ENCODE results near the gene BBS9.
"Not testable (repeated sequence)": the region's sequence is repeated elsewhere in the genome, so short reads cannot be mapped to it uniquely, and the experiment has no call there.

Gene BBS9

DNA sequence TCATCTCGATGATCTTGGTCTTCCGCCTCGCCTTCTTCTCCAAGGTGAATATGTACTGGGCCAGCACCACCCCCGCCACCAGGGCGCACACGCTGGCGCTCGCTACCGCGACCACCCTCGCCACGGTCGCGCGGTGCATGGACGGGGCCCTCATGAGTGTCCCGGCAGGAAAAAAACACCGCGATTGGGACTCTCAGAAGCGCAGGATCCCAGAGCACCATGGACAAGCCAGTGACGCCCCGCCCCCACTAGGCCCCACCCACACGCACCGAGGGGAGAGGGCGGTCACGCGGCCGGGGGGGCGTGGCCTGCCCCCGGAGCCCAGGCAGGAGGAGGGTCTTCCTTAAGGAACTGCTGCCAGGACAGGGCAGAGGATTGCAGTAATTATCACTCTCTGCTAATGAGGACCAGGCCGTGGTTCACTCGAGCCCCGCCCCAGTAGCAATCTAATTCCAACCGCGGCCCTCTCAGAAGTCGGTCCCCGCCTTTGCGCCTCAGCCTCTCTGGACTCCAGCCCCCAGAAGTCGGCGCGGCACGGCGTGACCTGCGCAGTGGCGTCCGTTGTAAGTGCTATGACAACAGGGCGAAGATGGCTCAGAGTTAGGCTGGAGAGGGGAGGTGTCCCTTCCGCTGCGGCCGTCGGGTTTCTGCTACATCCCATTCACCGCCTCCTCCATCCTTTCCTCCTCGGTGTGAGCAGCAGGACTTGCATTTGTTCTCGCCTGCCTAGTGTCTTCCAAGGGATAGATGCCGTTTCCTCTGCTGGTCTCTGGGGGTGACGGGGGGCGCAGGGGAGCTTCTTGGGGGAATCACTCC, at the start of gene BBS9:
Gene BBS9 (plus strand): TSS at position 575 of the 816 bp plus-strand sequence. CDS start 16,689 bp downstream, outside the sequence.
- DNase-seq: peak; percentile 96

DNA sequence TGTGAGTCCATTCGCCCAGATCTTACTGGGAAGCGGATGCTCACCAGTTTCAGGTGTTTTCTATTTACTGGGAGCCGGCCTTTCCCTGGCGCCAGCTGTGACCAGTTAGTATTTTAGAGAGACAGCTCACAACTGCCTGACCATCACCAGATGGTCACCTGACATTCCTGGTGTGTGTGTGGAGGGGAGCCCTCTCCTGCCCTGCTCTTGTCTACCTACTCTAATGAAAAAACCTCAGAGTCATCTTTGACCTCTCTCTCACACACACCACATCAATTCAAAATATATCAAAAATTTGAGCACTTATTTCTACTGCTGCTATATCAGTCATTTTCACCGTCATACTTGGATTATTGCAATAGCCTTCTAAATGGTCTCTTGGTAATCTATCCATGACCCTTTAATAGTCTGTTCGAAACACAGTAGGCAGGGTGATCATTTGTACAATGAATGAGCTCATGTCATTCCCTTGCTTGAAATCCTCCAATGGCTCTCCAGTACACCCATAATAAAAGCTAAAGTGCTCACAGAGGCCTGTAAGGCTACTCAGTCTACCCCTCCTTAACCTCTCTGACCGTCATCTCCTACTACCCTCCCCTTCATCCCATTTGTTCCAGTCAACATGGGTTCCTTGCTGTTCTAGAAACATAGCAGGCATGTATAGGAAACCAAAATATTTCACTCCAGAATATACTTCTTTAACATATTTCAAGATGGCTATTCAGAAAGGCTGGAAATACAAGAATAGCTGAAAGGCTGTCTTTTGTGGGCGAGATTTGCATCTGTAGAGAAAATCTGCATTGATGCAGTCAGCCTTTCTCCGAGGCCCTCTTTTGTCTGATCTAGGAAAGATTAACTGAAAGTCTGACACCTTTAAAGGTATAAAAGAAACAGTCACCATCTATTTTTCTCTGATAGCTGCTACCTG, 49.3 kb upstream of the BBS9 start:
- no peak for DNase-seq

DNA sequence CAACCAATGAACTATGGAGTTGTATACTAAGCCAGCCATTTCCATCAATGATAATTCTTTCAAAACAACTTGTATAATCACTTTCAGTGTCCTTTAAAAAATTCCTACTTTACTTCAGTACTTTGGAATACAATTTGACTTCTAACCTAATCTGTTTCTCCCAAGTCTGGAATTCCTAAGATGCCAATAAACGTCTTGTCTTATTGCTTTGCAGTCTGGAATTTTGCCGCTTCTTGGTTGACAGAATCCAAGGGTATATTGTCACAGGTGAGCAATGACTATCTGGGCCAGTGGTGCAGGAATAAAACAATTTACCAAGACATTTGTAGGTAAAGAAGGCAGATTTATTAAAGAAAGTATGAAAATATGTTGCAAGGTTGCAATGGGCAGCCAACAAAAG, 42.0 kb upstream of the BBS9 start:
- DNase-seq: no peak

DNA sequence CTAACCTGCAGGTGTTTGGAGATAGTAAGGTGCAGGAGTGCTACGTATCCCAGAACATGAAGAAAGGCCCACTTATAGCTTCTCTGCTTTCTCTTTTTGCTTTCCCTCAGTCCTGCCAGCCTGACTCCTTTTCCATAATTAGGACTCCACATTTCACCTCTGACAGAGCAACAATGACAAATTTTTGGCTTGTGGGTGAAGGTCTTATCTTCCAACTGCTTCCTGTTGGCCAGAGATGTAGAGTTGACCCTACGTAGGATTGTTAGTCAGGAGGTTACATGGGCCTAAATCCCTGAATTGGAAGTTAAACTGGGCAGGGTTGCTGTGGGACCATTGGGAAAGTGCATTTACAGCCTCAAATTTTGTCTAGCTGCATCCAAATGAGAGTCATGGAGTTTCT, 41.5 kb upstream of the BBS9 start:
- DNase-seq: no peak

DNA sequence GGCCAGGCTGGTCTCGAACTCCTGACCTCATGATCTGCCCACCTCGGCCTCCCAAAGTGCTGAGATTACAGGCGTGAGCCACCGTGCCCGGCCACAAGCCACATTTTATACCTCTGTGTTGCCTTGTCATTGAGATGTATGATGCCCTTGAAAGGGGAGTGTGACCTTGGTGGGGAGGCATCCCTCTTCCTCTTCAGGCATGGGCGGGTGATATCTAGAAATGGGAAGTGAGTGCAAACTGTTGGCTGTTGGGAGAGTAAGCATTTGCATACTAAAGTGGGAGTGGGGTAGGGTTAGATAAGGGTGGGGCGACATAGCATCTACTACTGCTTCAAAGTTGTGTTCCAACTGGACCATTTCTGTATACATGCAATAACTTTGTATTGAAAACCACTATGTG, 40.2 kb upstream of the BBS9 start:
- DNase-seq: no peak

DNA sequence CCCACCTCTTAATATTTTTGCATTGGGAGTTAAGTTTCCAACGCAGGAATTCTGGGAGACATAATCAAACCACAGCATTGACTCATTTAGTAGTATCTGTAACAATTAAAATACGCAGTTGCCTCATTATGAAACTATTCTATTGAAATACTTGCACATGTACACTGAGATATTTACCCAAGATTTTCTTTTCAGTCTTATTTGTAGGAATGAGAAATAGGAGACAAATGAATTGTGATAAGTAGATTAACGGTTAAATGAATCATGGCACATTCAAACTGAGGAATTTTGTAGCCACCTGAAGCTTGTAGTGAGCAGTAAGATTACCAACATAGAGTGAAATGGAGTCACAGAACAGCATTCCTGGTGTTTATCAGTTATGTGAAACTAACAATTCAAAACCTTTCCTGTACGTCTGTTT, 38.2 kb upstream of the BBS9 start:
- no peak for DNase-seq

DNA sequence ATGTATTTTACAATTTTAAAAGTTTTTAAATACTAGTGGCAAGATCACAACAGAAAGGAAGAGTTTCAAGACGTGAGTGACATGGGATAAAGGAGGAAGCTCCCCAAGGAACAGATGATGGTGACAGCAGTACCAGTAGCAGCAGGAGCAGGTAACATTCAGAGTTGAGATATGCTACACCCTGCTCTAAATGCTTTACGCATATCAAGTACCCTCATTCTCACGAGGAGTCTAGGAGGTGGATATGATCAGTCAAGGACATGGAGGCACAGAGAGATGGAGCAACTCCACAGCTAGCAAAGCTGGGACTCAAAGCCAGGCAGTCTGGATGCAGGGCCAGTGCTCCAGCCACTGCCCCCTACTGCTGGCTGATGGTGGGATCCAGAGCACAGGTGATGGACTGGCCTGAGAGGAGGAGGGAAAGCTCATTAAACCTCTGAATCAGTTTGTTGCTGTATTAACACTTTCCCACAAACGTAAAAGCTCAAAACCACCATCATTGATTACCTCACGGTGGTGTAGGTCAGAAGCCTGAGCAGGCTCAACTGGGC, 37.6 kb upstream of the BBS9 start:
- DNase-seq: no peak

DNA sequence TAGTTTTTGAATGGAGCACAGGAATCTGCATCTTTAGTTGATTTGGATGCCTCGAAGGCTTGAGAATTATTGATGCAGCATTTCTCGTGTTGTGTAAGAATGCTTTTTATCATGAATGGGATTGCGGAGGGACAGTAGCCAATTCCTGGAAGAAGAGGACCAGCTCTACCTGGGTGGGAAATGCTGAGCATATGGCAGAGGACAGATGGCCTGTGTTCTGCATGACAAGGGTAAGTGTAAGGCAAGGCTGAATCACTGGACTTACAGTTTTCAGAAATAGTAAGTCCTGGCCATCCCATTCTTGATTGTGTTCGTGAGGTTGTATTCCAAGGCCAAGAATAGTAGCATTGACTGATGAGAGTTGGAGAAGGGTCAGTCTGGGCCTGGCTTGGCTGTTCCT, 36.1 kb upstream of the BBS9 start:
- no peak for DNase-seq

DNA sequence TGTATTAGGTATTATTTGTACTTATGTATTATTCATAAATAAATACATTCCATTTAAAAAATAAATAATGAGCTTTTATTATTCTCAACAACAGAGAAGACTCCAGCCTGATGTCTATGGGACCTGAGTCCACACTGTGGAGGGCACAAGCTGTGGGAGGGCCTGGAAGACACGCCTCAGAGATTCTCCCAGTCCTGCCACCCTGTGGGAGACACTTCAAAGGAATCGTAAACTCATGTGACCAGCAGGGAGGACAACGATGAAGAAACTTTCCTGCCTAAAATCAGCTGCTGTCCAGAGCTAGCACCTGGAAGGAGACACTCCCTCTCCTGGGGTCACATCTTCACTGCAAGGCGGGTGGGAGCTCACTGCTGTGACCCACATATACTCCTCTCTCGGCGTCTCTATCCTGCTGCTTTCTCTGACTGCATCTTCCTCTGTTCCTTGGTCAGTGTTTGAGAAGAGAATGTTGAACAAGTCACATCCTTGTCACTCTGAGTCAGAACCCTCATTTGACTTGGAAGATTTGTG, 34.6 kb upstream of the BBS9 start:
- DNase-seq: not testable (repeated sequence)

DNA sequence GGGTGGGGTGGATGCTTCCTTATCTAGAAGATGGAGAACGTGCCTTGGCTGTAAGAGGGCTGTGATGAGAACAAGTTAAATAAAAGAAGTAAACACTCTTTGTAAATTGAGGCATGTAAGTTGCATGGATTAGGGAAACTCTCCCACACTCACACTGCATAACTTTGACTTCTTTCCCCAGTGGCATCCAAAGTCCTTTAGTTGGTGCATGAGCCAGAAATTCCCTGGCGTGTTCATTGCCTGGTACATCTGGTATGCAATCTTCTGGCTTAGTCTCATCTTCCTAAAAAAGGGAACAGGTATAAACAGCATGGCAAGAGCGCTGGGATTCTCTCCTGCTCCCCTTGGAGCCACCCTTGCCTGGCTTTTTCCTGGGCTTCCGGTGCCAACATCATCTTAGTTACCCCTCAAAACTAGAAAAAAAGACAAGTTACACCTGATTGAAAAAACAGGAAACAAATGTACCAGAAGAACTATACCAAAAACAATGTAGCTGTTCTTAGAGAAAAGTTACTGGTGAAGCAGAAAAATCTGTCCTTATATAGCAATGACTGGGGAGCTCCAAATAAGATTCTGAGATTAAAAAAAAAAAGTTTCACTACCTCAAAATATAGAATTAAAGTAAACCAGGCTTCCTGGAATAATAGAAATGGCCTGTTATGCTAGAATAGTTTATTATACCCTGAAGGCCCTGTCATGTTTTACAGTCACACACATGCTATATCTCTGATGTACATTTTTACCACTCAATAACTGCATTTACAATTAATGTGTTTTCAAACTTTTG, 30.0 kb upstream of the BBS9 start:
- no peak for DNase-seq

DNA sequence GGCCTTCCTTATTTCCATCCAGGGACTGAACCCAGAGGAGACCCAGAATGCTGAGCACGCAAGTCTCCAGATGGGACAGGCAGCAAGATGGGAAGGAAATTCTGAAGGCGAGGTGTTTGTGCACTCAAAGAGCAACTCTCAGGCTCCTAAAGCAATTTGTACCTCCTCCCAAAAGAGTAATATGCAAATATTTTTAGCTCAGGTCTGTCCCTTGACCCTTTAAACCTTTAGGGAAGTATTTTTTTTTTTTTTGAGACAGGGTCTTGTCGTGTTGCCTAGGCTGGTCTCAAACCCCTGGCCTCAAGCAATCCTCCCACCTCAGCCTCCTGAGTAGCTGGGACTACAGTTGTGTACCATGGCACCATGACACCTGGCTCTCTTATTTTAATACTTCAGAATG, 28.6 kb upstream of the BBS9 start:
- DNase-seq: no peak

DNA sequence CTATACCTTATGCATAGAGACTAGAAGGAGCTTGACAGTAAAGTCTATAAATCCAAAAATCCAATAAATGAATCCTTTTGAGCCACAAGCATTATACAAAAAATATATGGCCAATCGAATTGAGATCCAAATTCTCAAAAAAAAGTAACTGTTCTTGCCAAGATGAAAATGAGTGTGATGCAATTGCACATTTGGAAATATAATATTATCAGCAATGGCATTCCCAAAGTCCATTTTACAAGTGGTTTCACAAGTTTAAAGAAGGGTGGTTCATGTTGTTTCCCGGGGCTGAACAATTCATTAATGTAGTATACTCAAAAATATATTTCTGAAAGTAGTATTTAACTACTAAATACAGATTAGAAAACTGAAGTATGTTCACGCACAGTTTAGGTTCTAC, 27.5 kb upstream of the BBS9 start:
- no peak for DNase-seq

DNA sequence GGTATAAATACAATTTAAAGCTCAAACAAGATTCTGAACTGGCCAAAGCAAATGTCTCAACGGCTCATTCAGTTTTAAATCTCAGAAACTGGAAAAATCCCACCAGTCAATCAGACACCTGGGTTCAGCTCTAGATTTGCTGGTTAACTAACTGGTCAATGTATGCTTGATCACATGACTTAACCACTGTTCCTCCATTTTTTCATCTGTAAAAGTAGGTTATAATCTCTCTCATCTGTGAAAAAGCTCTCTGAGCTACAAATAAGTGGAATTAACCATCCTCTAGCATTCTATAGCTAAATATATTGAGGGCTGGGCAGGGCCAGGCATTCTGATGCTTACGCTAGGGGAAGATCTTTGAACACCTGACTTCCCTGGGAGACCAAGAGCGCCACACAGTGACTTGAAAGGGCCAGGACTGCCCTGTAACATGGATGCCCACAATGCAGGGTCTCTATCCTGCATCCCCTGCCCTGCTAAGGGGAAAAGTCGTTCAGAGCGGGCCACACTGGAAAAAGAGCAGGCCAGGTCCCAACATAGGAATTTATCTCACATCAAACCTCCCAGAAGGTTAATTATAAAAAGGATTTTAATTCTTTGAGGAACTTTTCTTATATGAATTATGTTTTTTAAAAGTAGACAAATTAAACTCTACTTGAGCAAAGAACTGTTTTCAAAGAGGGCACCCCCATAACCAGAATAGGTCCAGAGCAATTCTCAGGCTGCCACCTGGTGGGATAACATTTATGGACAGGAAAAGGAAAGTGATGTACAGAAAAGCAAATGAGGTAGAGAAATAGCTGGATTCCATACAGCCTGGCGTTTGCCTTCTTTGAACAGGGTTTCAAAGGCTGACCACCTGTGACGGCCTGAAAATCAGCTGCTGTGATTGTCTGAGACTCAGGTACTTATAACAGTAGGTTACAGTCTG, 22.0 kb upstream of the BBS9 start:
- DNase-seq: peak; percentile 55

DNA sequence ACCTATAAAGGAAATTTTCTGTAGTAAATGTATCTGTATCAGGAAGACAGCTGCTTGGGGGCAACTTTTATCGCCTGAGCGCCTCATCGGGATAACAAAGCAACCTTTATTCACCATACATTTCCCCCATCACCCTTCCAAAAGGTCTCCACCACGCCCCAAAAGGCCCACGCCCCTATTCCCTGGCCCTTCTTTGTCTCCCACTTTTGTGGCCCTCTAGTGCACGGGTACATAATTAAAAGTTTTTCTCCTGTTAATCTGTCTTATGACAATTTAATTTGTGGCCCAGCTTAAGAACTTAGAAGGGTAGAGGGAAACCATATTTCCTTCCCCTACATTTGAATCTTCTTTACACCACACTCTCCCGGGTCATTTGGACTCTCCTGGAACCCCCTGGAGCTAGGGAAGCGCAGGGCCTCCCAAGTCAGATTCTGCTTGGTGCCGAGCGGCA, 20.8 kb upstream of the BBS9 start:
- DNase-seq: no peak

DNA sequence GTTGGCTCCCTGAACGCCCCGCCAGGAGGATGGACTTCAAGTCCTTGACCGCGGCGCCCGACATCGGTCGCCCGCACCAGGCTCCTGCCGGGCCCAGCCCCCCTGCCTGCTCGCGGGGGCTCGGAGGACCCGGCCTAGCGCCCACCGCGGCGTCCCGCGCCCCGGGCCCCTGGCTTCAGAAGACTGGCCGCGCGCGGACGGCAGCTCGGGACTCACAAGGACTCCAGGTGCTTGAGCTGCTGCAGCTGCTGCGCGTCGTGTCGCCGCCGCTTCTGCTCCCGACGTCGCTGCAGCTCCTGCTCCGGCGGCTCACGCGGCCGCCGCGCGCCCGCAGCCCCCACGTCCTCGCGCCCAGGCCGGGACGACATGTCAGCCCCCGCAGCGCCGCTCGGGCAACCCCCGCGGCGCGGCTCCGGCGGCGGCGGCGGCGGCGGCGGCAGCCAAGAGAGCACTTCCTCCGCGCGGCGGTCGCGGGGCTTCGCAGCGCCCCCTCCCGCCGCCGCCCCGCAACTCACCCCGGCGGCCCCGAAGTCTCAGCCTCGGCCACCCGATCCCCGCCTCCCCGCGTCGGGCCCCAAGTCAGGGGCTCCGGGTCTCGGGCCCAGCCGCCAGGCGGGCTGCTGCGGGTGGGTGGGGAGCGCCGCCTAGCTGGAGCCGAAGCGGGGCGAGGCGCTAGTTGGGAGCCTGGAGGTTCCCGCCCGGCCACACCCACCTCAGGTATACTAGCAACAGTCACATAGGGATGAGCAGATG, 20.2 kb upstream of the BBS9 start, which contains the start of gene RP9:
Gene RP9 (minus strand): TSS at position 400 of the 753 bp plus-strand sequence. CDS start 32 bp downstream, at position 368.
- peak; percentile 84 for DNase-seq

DNA sequence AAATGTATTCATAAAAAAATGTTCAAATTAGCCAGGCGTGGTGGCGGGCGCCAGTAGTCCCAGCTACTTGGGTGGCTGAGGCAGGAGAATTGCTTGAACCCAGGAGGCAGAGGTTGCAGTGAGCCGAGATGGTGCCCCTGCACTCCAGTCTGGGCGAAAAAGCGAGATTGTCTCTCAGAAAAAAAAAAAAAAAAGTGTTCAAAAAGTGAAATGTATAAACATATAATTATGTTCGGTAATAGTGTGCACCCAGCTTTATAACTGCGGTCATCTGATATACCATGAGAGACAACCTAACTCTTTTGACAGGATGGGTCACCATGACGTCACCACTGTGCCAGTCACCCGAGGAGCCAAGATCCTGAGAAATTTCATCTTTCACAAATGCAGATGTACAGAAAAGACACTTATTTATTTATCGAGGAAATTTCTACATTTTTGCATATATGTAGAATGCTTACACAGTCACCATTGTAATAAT, 19.6 kb upstream of the BBS9 start:
- DNase-seq: no peak

DNA sequence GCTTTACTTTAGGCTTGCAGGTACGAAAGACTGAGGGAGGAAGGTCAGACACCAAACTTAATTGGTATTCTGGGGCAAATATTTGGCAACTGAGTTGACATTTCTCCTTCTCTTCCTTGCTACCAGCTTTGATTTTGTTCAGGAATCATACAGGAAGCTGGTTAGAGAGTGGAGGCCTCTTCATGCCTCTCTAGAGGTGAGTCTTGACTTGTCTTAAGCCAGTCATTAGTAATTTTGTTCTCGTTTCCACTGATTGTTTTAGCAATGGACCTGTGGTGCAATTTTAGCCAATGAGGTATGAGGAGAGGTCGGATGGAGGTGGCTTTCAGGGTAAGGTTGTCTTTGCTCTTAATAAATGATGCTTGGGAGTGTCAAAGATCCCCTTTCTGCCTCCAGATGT, 17.8 kb upstream of the BBS9 start:
- DNase-seq: no peak

DNA sequence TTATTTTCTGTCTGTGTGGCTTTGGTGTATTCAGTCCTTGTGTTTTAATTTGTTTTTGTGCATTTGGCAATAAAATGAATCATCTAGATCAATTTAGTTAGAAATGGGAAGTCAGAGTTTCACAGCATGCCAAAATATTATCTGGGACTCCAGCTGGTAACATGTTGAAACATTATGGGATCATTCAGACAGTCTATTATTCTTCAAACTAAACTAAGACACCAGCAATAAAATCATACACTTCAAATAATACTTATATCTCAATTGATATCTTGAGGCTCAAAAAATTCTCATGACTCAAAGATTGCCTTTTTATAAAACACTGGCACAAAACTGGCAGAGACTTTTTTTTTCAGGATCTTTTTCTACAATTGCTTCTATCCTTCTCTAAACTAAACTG, 14.4 kb upstream of the BBS9 start:
- no peak for DNase-seq

DNA sequence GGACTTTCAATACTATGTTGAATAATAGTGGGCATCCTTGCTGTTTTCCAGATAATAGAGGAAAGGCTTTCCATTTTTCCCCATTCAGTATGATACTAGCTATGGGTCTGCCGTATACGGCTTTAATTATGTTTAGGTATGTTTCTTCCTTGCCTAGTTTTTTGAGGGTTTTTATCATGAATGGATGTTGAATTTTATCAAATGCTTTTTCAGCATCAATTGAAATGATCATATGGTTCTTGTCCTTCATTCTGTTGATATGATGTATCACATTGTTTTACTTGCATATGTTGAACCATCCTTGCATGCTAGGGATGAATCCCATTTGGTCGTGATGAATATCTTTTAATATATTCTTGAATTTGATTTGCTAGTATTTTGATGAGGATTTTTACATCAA, 11.0 kb upstream of the BBS9 start:
- DNase-seq: no peak

DNA sequence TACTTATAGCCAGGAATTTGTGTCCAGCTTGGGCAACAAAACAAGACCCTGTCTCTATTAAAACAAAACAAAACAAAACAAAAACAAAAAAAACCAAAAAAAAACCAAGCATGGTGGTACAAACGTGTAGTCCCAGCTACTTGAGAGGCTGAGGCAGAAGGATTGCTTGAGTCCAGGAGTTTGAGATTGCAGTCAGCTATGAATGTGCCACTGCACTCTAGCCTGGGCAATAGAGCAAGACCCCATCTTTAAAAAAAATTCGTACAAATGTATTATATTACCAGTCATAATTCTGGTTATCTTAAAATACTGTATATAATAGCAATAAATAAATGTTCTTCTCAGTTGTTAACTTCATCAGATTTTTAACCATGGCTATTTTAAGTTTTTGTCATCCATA, 2.3 kb upstream of the BBS9 start:
- no peak for DNase-seq

Measured in RPMI8226 (cell line).